Natural killer cell (primary cell): ENCODE data around the gene METTL25B. TPM values are rescaled to one million over a fixed set of nuclear protein-coding genes. Genes with fewer than 3 reads are reported as not detected.

Experiments
- ATAC-seq, 3 donors: fragments of 150-1000 bp in 2 of 3; fragments of 200-7000 bp in 1 of 3; cut with Tn5 transposase; 1 replicate in 1 of 3; 2 replicates in 2 of 3; pipeline ENCODE4 v1.10.0; 2021; ENCODE audit warnings: mild to moderate bottlenecking in 2 of 3, moderate library complexity in 2 of 3
- DNase-seq, 2 donors: peaks; one replicate each; pipeline versions ENCODE4 v3.0.0 to v3.0.0-alpha.2; 2013 to 2021; ENCODE audit warnings: mixed read lengths in 1 of 2
- H3K27ac ChIP-seq: one replicate; pipeline ENCODE4 v1.5.1; 2013; ENCODE audit warnings: mild to moderate bottlenecking, low read length
- H3K27me3 ChIP-seq: one replicate; pipeline ENCODE4 v1.6.1; 2013; ENCODE audit warnings: low read length; ENCODE audit not compliant: control insufficient read depth, insufficient read depth
- H3K36me3 ChIP-seq: one replicate; pipeline ENCODE4 v1.6.1; 2013; ENCODE audit warnings: low read length; ENCODE audit not compliant: control insufficient read depth, insufficient read depth
- H3K4me1 ChIP-seq: one replicate; pipeline ENCODE4 v1.6.1; 2013; ENCODE audit warnings: low read length; ENCODE audit not compliant: control insufficient read depth, insufficient read depth
- H3K4me3 ChIP-seq: one replicate; pipeline ENCODE4 v1.5.1; 2013; ENCODE audit warnings: low read length
- H3K9me3 ChIP-seq: one replicate; pipeline ENCODE4 v1.6.1; 2013; ENCODE audit warnings: low read length; ENCODE audit not compliant: control insufficient read depth, insufficient read depth
- H3K27ac Mint-ChIP-seq, 2 donors: one replicate each; pipeline ENCODE4 v1.8.0; 2022; ENCODE audit warnings: mild to moderate bottlenecking in 2 of 2, mixed read lengths in 2 of 2, moderate library complexity in 1 of 2
- H3K27me3 Mint-ChIP-seq, 2 donors: one replicate each; pipeline ENCODE4 v1.8.0; 2022; ENCODE audit warnings: low read depth in 2 of 2, mixed read lengths in 2 of 2
- H3K36me3 Mint-ChIP-seq: one replicate; pipeline ENCODE4 v1.8.0; 2022; ENCODE audit warnings: mixed read lengths
- H3K4me1 Mint-ChIP-seq, 2 donors: one replicate each; pipeline ENCODE4 v1.8.0; 2022; ENCODE audit warnings: mixed read lengths in 2 of 2
- H3K4me3 Mint-ChIP-seq: one replicate; pipeline ENCODE4 v1.8.0; 2022; ENCODE audit warnings: mild to moderate bottlenecking, moderate library complexity, mixed read lengths
- H3K9me3 Mint-ChIP-seq, 2 donors: one replicate each; pipeline ENCODE4 v1.8.0; 2022; ENCODE audit warnings: mixed read lengths in 2 of 2
- WGBS: methylation state at CpG from one replicate; pipeline ENCODE4 v1.1.7; 2013; ENCODE audit warnings: missing lambda C conversion rate; ENCODE audit not compliant: insufficient coverage; 5-methylcytosine and 5-hydroxymethylcytosine counted together
- intact Hi-C: fragments of 100-400 bp; cut with micrococcal nuclease; formaldehyde crosslinking; loops from one replicate; pipeline ENCODE4 v1.14.2; 2022
- total RNA-seq, 4 donors: library from RNA; stranded (reverse); fragments of 120-200 nt in 1 of 4; gene quantifications; one replicate each; pipeline versions ENCODE4 v1.2.3 to v1.2.4, GENCODE V29; 2013 to 2022
- TF ChIP-seq, protein P1 (sequence below): fragments of 200-600 bp; IDR thresholded peaks from one replicate; pipeline ENCODE4 v1.8.0; 2022; ENCODE audit warnings: antibody characterized with exemption

METTL25B gene
- total RNA-seq, 3 donors from 2014 or later (not counting 1 experiment from before 2014, with no cell fraction given): 23.5 to 25.3 (median 23.8) TPM

- H3K27me3 ChIP-seq: peaks cover 35% of the 10 kb centered on the region
- no peak overlapping the region for H3K4me3 Mint-ChIP-seq
- no peak overlapping the region for H3K27ac Mint-ChIP-seq
- DNase-seq (no peak), ATAC-seq (no peak)
- no peaks in the 10 kb centered on the region for H3K36me3 Mint-ChIP-seq
- no peaks in the 10 kb centered on the region for H3K36me3 ChIP-seq
- H3K9me3 Mint-ChIP-seq: no peaks in the 10 kb centered on the region
- H3K4me3 ChIP-seq: no peak overlapping the region
- 87% methylated on average over 4 of the region's 4 CpGs for WGBS
- peaks cover 18 to 33% of the 10 kb centered on the region in 2 donors for H3K4me1 Mint-ChIP-seq
- no peaks in the 10 kb centered on the region for H3K9me3 ChIP-seq
- intact Hi-C loops: no loop called here
- TF ChIP-seq, protein P1, sequence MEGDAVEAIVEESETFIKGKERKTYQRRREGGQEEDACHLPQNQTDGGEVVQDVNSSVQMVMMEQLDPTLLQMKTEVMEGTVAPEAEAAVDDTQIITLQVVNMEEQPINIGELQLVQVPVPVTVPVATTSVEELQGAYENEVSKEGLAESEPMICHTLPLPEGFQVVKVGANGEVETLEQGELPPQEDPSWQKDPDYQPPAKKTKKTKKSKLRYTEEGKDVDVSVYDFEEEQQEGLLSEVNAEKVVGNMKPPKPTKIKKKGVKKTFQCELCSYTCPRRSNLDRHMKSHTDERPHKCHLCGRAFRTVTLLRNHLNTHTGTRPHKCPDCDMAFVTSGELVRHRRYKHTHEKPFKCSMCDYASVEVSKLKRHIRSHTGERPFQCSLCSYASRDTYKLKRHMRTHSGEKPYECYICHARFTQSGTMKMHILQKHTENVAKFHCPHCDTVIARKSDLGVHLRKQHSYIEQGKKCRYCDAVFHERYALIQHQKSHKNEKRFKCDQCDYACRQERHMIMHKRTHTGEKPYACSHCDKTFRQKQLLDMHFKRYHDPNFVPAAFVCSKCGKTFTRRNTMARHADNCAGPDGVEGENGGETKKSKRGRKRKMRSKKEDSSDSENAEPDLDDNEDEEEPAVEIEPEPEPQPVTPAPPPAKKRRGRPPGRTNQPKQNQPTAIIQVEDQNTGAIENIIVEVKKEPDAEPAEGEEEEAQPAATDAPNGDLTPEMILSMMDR: no peak
- H3K4me1 ChIP-seq: peaks cover 31% of the 10 kb centered on the region
- H3K27me3 Mint-ChIP-seq: peaks cover 16 to 35% of the 10 kb centered on the region in 2 donors
- H3K27ac ChIP-seq: no peak overlapping the region
These were observed 24.9 kb upstream of the METTL25B start for GRCh38 chr1:156703336-156703735.

DNA sequence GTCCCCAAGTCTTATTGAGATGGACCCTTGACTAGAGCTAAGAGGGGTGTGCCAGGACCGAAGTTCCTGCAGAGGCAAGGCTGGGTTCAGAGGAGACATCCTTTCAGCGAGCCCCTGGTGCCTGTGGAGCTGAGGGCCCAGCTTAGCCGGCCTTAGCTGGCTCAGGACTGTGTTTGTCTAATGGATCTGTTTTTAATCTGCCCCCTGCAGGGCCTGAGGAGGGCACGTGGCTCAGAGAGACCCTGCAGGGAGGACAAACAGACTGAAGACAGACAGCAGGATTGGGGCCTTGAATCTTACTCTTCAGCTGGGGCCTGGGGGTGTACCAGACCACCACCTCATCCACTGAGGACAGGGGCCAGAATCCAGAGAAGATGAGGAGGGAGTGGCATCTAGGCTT lies 24.5 kb upstream of the METTL25B start:
- intact Hi-C loops: no loop called here
- Mint-ChIP-seq H3K27me3 (peaks cover 16 to 34% of the 10 kb centered on the region in 2 donors), H3K4me3 (peak overlapping the region; percentile 58), H3K36me3 (no peaks in the 10 kb centered on the region), H3K9me3 (no peaks in the 10 kb centered on the region), H3K27ac (no peak overlapping the region), H3K4me1 (peaks cover 18 to 33% of the 10 kb centered on the region in 2 donors)
- no peak for DNase-seq
- H3K4me1 ChIP-seq: peaks cover 31% of the 10 kb centered on the region
- peaks cover 35% of the 10 kb centered on the region for H3K27me3 ChIP-seq
- no peaks in the 10 kb centered on the region for H3K36me3 ChIP-seq
- ATAC-seq: no peak
- no peaks in the 10 kb centered on the region for H3K9me3 ChIP-seq
- TF ChIP-seq, protein P1: no peak
- 28% methylated on average over 4 of the region's 4 CpGs for WGBS
- H3K27ac ChIP-seq: no peak overlapping the region
- no peak overlapping the region for H3K4me3 ChIP-seq

GRCh38 chr1:156704166-156704711 lies 24.0 kb upstream of the METTL25B start:
- Mint-ChIP-seq H3K36me3 (no peaks in the 10 kb centered on the region), H3K4me3 (peak overlapping the region; percentile 58), H3K27ac (no peak overlapping the region), H3K27me3 (peaks cover 16 to 30% of the 10 kb centered on the region in 2 donors), H3K9me3 (no peaks in the 10 kb centered on the region), H3K4me1 (peaks cover 18 to 33% of the 10 kb centered on the region in 2 donors)
- ATAC-seq: no peak
- Histone ChIP-seq H3K9me3 (no peaks in the 10 kb centered on the region), H3K36me3 (no peaks in the 10 kb centered on the region), H3K27ac (no peak overlapping the region), H3K4me3 (no peak overlapping the region), H3K27me3 (peaks cover 35% of the 10 kb centered on the region), H3K4me1 (peaks cover 31% of the 10 kb centered on the region)
- WGBS: 50% methylated on average over 10 of the region's 10 CpGs
- TF ChIP-seq, protein P1: no peak
- no peak for DNase-seq
- intact Hi-C loops: no loop called here

DNA sequence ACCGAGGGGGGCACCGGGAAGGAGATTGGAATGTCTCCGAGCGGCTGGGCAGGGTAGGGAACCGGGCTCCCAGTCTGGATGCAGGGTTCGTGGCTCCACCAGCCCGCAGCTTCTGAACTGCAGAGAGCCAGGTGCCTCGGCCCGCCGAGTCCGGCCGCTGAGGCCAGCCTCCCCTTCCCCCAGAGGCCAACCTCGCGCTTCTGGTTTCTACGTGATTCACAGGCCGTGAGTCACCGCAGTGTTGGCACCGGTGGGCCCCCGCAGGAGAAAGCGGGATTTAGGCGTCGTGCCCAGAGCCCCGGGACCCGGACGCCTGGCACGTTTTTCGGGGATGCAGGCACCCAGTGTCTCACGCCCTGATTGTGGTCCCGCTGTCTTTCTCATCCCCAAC lies 23.3 kb upstream of the METTL25B start:
- Histone ChIP-seq H3K4me3 (peak overlapping the region; percentile 53), H3K9me3 (no peaks in the 10 kb centered on the region), H3K4me1 (peaks cover 31% of the 10 kb centered on the region), H3K27ac (no peak overlapping the region), H3K36me3 (no peaks in the 10 kb centered on the region), H3K27me3 (peaks cover 35% of the 10 kb centered on the region)
- intact Hi-C loops: no loop called here
- H3K27ac Mint-ChIP-seq: peak overlapping the region in 1 of 2 donors; percentile 84
- H3K27me3 Mint-ChIP-seq: peaks cover 16 to 26% of the 10 kb centered on the region in 2 donors
- TF ChIP-seq, protein P1: no peak
- peak in 2 of 3 donors; percentile 14 to 52 for ATAC-seq
- H3K4me3 Mint-ChIP-seq: peak overlapping the region; percentile 67
- 3% methylated on average over 29 of the region's 29 CpGs for WGBS
- H3K36me3 Mint-ChIP-seq: no peaks in the 10 kb centered on the region
- no peaks in the 10 kb centered on the region for H3K9me3 Mint-ChIP-seq
- peaks cover 18 to 33% of the 10 kb centered on the region in 2 donors for H3K4me1 Mint-ChIP-seq
- peak; percentile 39 to 44 for DNase-seq
